Thoracic aorta (tissue), 2 donors: Measurements from ENCODE around the gene NAE1. TPM values are rescaled to one million over a fixed set of nuclear protein-coding genes. Genes with fewer than 3 reads are reported as not detected.

Experiments
- ATAC-seq: fragments of 150-250 bp; one replicate; pipeline ENCODE4 v1.8.0; 2017; ENCODE audit warnings: low read depth; ENCODE audit not compliant: insufficient number of reproducible peaks, low FRiP score
- DNase-seq: peaks from one replicate; pipeline ENCODE4 v3.0.0-alpha.2; 2020; ENCODE audit warnings: low spot score
- H3K27ac ChIP-seq, 2 donors: fragments of 200-600 bp; sonication (generic); 1 replicate in 1 of 2; 2 replicates in 1 of 2; pipeline ENCODE4 v1.5.1; 2016; ENCODE audit warnings: mild to moderate bottlenecking in 2 of 2, moderate library complexity in 2 of 2
- H3K27me3 ChIP-seq: fragments of 200-600 bp; sonication (generic); replicated peaks from 2 replicates; pipeline ENCODE4 v1.6.0; 2016; ENCODE audit warnings: mild to moderate bottlenecking; ENCODE audit not compliant: insufficient read depth
- H3K36me3 ChIP-seq: fragments of 200-600 bp; sonication (generic); one replicate; pipeline ENCODE4 v1.5.1; 2016
- H3K4me1 ChIP-seq, 2 donors: fragments of 200-600 bp; sonication (generic); 1 replicate in 1 of 2; 2 replicates in 1 of 2; pipeline versions ENCODE4 v1.5.1 to v1.6.0; 2016; ENCODE audit warnings: low read depth in 2 of 2, mild to moderate bottlenecking in 1 of 2; ENCODE audit not compliant: control insufficient read depth in 1 of 2
- H3K4me3 ChIP-seq: fragments of 200-600 bp; sonication (generic); 2 replicates; pipeline ENCODE4 v1.5.1; 2016; ENCODE audit warnings: mild to moderate bottlenecking
- H3K9me3 ChIP-seq: fragments of 200-600 bp; sonication (generic); 2 replicates; pipeline ENCODE4 v1.5.1; 2016
- total RNA-seq, 2 donors: library from RNA; depleted of rRNA; stranded (reverse); fragments of >200 nt; gene quantifications; one replicate each; pipeline versions ENCODE4 v1.1.0 to v1.2.3, GENCODE V29; 2016
- TF ChIP-seq, protein P1 (sequence below): fragments of 200-600 bp; sonication (generic); IDR thresholded peaks from one replicate; pipeline ENCODE4 v1.5.1; 2019; ENCODE audit warnings: antibody characterized with exemption

Gene NAE1
- total RNA-seq, 2 donors from 2014 or later: 29.6 to 48.0 TPM

DNA sequence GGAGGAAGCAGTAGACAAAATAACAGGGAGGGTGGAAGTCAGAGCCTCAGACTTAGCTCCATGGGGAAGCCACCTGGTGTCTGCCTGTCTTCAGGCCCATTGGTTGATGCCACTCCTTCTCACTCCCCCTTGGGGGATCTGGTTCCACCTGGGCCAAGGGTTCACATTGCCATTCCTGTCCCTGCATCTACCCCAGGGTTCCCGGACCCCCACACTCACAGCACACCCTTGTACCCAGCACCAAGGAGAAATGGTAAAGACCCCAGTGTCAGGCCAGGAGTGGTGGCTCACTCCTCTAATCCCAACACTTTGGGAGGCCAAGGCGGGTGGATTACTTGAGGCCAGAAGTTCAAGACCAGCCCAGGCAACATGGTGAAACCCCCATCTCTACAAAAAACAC lies 12.4 kb upstream of the NAE1 start:
- no peak for DNase-seq
- TF ChIP-seq, protein P1, sequence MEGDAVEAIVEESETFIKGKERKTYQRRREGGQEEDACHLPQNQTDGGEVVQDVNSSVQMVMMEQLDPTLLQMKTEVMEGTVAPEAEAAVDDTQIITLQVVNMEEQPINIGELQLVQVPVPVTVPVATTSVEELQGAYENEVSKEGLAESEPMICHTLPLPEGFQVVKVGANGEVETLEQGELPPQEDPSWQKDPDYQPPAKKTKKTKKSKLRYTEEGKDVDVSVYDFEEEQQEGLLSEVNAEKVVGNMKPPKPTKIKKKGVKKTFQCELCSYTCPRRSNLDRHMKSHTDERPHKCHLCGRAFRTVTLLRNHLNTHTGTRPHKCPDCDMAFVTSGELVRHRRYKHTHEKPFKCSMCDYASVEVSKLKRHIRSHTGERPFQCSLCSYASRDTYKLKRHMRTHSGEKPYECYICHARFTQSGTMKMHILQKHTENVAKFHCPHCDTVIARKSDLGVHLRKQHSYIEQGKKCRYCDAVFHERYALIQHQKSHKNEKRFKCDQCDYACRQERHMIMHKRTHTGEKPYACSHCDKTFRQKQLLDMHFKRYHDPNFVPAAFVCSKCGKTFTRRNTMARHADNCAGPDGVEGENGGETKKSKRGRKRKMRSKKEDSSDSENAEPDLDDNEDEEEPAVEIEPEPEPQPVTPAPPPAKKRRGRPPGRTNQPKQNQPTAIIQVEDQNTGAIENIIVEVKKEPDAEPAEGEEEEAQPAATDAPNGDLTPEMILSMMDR: no peak
- ATAC-seq: no peak
- H3K4me1 ChIP-seq: peaks cover 12 to 22% of the 10 kb centered on the region in 2 donors
- no peak overlapping the region for H3K4me3 ChIP-seq
- H3K36me3 ChIP-seq: no peaks in the 10 kb centered on the region
- H3K27ac ChIP-seq: no peak overlapping the region
- H3K9me3 ChIP-seq: no peaks in the 10 kb centered on the region
- peaks cover 4% of the 10 kb centered on the region for H3K27me3 ChIP-seq

DNA sequence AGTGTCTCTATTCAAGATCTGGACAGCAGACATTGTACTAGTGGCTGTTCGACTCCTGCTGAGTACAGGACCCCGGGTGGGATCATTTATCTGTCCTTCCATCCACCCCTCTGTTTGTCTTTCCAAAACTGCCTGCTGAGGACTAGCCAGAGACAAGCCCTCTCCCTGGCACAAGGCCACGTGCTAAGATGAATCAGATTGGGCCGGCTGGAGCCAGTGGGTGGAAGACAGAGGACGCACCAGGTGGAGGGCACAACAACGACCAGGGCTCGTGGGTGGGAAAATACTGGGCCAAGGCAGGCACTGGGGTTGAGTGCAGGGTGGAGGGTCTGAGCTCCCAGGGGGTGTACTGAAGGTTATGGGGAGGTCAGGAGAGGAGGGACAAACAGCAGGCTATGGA lies 12.0 kb upstream of the NAE1 start:
- no peak for ATAC-seq
- TF ChIP-seq, protein P1: no peak
- DNase-seq: no peak

DNA sequence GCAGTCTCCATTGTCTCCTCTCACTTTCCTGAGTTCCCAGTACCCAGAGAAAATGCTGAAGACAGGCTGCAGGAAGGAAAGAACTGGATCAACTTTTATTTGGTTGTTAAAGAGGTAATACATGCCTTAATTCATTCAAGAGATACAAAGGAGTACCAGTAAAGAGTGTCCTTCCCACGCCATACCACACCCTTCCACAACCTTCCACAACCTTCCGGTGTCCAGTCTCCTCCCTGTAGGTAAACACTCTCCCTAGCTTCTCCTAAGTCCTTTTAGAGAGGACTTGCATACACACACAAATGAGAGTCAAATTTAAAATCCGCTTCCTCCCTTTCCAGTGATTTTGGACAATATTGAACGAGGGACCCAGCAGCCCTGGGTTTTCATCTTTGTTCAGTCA lies 10.6 kb upstream of the NAE1 start:
- no peak overlapping the region for H3K27ac ChIP-seq
- H3K36me3 ChIP-seq: no peaks in the 10 kb centered on the region
- peaks cover 4% of the 10 kb centered on the region for H3K27me3 ChIP-seq
- ATAC-seq (no peak), DNase-seq (no peak)
- TF ChIP-seq, protein P1: no peak
- H3K4me1 ChIP-seq: peaks cover 12 to 22% of the 10 kb centered on the region in 2 donors
- H3K4me3 ChIP-seq: no peak overlapping the region
- no peaks in the 10 kb centered on the region for H3K9me3 ChIP-seq

More for the DNA sequence above, 12.0 kb upstream of the NAE1 start:
- H3K9me3 ChIP-seq: no peaks in the 10 kb centered on the region
- H3K4me3 ChIP-seq: no peak overlapping the region
- H3K27me3 ChIP-seq: peaks cover 4% of the 10 kb centered on the region
- peaks cover 12 to 22% of the 10 kb centered on the region in 2 donors for H3K4me1 ChIP-seq
- no peaks in the 10 kb centered on the region for H3K36me3 ChIP-seq
- H3K27ac ChIP-seq: no peak overlapping the region

DNA sequence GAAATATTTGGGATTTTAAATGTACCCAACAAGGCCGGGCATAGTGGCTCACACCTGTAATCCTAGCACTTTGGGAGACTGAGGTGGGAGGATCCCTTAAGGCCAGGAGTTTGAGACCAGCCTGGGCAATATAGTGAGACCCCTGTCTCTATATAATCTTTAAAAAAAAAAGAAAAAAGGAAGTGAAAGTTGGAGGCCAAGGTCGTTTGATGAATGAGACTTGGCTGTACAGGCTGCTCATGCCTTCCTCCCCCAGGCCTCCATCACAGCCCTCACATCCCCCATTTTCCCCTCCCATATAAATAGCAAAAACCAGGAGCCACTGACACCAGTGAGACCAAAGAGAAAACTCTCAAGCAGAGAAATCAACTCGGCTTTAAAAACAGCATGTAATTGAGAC lies 10.1 kb upstream of the NAE1 start:
- peaks cover 4% of the 10 kb centered on the region for H3K27me3 ChIP-seq
- no peaks in the 10 kb centered on the region for H3K9me3 ChIP-seq
- TF ChIP-seq, protein P1: no peak
- H3K27ac ChIP-seq: no peak overlapping the region
- peaks cover 12 to 20% of the 10 kb centered on the region in 2 donors for H3K4me1 ChIP-seq
- H3K4me3 ChIP-seq: no peak overlapping the region
- ATAC-seq: no peak
- DNase-seq: no peak
- H3K36me3 ChIP-seq: no peaks in the 10 kb centered on the region

DNA sequence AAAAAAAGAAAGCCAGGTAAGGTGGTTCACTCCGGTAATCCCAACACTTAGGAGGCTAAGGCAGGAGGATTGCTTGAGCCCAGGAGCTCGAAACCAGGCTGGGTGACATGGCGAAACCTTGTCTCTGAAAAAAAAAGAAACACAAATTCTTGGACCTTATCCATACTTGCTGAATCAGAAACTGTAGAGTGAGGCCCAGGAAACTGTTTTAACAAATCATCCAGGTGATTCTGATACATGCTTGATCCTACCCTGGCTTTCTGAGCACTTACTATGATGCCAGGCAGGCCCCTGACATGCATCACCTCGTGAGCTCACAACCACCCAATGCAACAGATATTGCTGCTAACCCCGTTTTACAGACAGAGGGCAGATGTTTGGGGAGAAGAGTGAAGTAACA lies 4.0 kb upstream of the NAE1 start:
- peaks cover 3% of the 10 kb centered on the region in 2 donors for H3K4me1 ChIP-seq
- TF ChIP-seq, protein P1: no peak
- no peak for ATAC-seq
- H3K36me3 ChIP-seq: no peaks in the 10 kb centered on the region
- DNase-seq: no peak
- no peaks in the 10 kb centered on the region for H3K27me3 ChIP-seq
- H3K4me3 ChIP-seq: no peak overlapping the region
- H3K27ac ChIP-seq: no peak overlapping the region
- H3K9me3 ChIP-seq: no peaks in the 10 kb centered on the region
